Loucy (cell line): ENCODE measurements around the gene GPX7.

Experiments
- H2AFZ ChIP-seq: fragments of 200-600 bp; sonication (generic); 2 replicates; pipeline ENCODE4 v1.6.0; 2016; ENCODE audit warnings: antibody characterized with exemption, mild to moderate bottlenecking, low read length, moderate library complexity
- H3F3A ChIP-seq: fragments of 200-600 bp; 2 replicates; pipeline ENCODE4 v1.6.0; 2016; ENCODE audit warnings: antibody characterized with exemption, low read depth, mild to moderate bottlenecking
- H3K27me3 ChIP-seq: fragments of 200-600 bp; sonication (generic); 2 replicates; pipeline ENCODE4 v1.6.1; 2014; ENCODE audit warnings: low read length, mild to moderate bottlenecking; ENCODE audit not compliant: insufficient read depth, poor library complexity, severe bottlenecking
- H3K36me3 ChIP-seq: fragments of 200-600 bp; sonication (generic); 2 replicates; pipeline ENCODE4 v1.6.1; 2016; ENCODE audit warnings: low read length; ENCODE audit not compliant: insufficient read depth
- H3K4me1 ChIP-seq: fragments of 200-600 bp; sonication (generic); 2 replicates; pipeline ENCODE4 v1.5.1; 2014; ENCODE audit warnings: low read length, mild to moderate bottlenecking; ENCODE audit not compliant: insufficient read depth, poor library complexity, severe bottlenecking
- H3K4me2 ChIP-seq: fragments of 200-600 bp; sonication (generic); 2 replicates; pipeline ENCODE4 v1.6.0; 2014; ENCODE audit warnings: antibody characterized with exemption, low read length, low read depth, mild to moderate bottlenecking; ENCODE audit not compliant: poor library complexity, severe bottlenecking
- H3K4me3 ChIP-seq: fragments of 200-600 bp; sonication (generic); 2 replicates; pipeline ENCODE4 v1.5.1; 2014; ENCODE audit warnings: low read length, mild to moderate bottlenecking, mixed read lengths; ENCODE audit not compliant: poor library complexity, severe bottlenecking
- H3K79me2 ChIP-seq: fragments of 200-600 bp; sonication (generic); 2 replicates; pipeline ENCODE4 v1.6.1; 2014; ENCODE audit warnings: low read length; ENCODE audit not compliant: insufficient read depth
- H3K9ac ChIP-seq: fragments of 200-600 bp; sonication (generic); 2 replicates; pipeline ENCODE4 v1.6.0; 2014; ENCODE audit warnings: mild to moderate bottlenecking, low read depth, low read length, moderate library complexity; ENCODE audit not compliant: poor library complexity, severe bottlenecking
- H3K9me2 ChIP-seq: fragments of 200-600 bp; sonication (generic); replicated peaks from 2 replicates; pipeline ENCODE4 v1.6.1; 2016; ENCODE audit warnings: low read depth, low read length, mixed read lengths
- H3K9me3 ChIP-seq: fragments of 200-600 bp; sonication (generic); 2 replicates; pipeline ENCODE4 v1.6.1; 2014; ENCODE audit warnings: mild to moderate bottlenecking, antibody characterized with exemption, low read length, low read depth; ENCODE audit not compliant: insufficient read depth
- H4K20me1 ChIP-seq: fragments of 200-600 bp; sonication (generic); 2 replicates; pipeline ENCODE4 v1.6.0; 2014; ENCODE audit warnings: antibody characterized with exemption, low read length, mild to moderate bottlenecking; ENCODE audit not compliant: insufficient read depth, poor library complexity, severe bottlenecking
- CTCF ChIP-seq: fragments of 200-600 bp; sonication (generic); conservative IDR thresholded peaks from 2 replicates; pipeline ENCODE4 v1.5.1; 2014; ENCODE audit warnings: mild to moderate bottlenecking, antibody characterized with exemption, low read length
- EZH2phosphoT487 ChIP-seq: fragments of 200-600 bp; IDR thresholded peaks from 2 replicates; pipeline ENCODE4 v1.6.1; 2018; ENCODE audit warnings: antibody characterized with exemption, mild to moderate bottlenecking, moderate library complexity, borderline replicate concordance

GPX7 gene

GRCh38 chr1:52623812-52624211 lies 21.6 kb downstream of the GPX7 start:
- H3K27me3 ChIP-seq: no peaks in the 10 kb centered on the region
- no peaks in the 10 kb centered on the region for H3K4me1 ChIP-seq
- no peaks in the 10 kb centered on the region for H3K36me3 ChIP-seq
- H2AFZ ChIP-seq: no peak overlapping the region
- no peak overlapping the region for H3K9ac ChIP-seq
- H3K4me3 ChIP-seq: no peak overlapping the region
- no peaks in the 10 kb centered on the region for H3K9me3 ChIP-seq
- H3K79me2 ChIP-seq: no peaks in the 10 kb centered on the region
- TF ChIP-seq CTCF: no peak
- TF ChIP-seq EZH2phosphoT487: no peak
- H4K20me1 ChIP-seq: no peaks in the 10 kb centered on the region
- no peak overlapping the region for H3K4me2 ChIP-seq
- H3K9me2 ChIP-seq: no peaks in the 10 kb centered on the region
- no peaks in the 10 kb centered on the region; the same call in 1 of the 2 replicates for H3F3A ChIP-seq

GRCh38 chr1:52627028-52627427 lies 24.9 kb downstream of the GPX7 start:
- no peak overlapping the region for H3K4me2 ChIP-seq
- no peaks in the 10 kb centered on the region for H3K27me3 ChIP-seq
- H3F3A ChIP-seq: no peaks in the 10 kb centered on the region; the same call in 1 of the 2 replicates
- no peaks in the 10 kb centered on the region for H3K9me3 ChIP-seq
- TF ChIP-seq EZH2phosphoT487 (no peak), CTCF (no peak)
- no peak overlapping the region for H2AFZ ChIP-seq
- no peak overlapping the region for H3K9ac ChIP-seq
- no peaks in the 10 kb centered on the region for H3K9me2 ChIP-seq
- H3K4me3 ChIP-seq: no peak overlapping the region
- peaks cover 7% of the 10 kb centered on the region for H3K4me1 ChIP-seq
- no peaks in the 10 kb centered on the region for H3K36me3 ChIP-seq
- no peaks in the 10 kb centered on the region for H4K20me1 ChIP-seq
- no peaks in the 10 kb centered on the region for H3K79me2 ChIP-seq

- Histone ChIP-seq H3K9me3 (no peaks in the 10 kb centered on the region), H3K4me2 (no peak overlapping the region), H3K36me3 (no peaks in the 10 kb centered on the region), H3F3A (no peaks in the 10 kb centered on the region; the same call in 1 of the 2 replicates), H3K79me2 (no peaks in the 10 kb centered on the region), H3K9ac (no peak overlapping the region), H2AFZ (no peak overlapping the region), H4K20me1 (no peaks in the 10 kb centered on the region), H3K4me1 (peaks cover 11% of the 10 kb centered on the region), H3K4me3 (no peak overlapping the region), H3K9me2 (no peaks in the 10 kb centered on the region), H3K27me3 (no peaks in the 10 kb centered on the region)
- no peak for TF ChIP-seq EZH2phosphoT487
Measured at GRCh38 chr1:52628614-52629324, 26.6 kb downstream of the GPX7 start.

- no peak overlapping the region for H3K9ac ChIP-seq
- H3K4me2 ChIP-seq: no peak overlapping the region
- H3K9me3 ChIP-seq: no peaks in the 10 kb centered on the region
- no peak for TF ChIP-seq CTCF
- TF ChIP-seq EZH2phosphoT487: no peak
- no peaks in the 10 kb centered on the region for H3K36me3 ChIP-seq
- no peaks in the 10 kb centered on the region for H3K9me2 ChIP-seq
- no peaks in the 10 kb centered on the region for H3K79me2 ChIP-seq
- no peaks in the 10 kb centered on the region for H3K27me3 ChIP-seq
- H3K4me1 ChIP-seq: peaks cover 11% of the 10 kb centered on the region
- H3F3A ChIP-seq: no peaks in the 10 kb centered on the region; the same call in 1 of the 2 replicates
- H2AFZ ChIP-seq: no peak overlapping the region
- no peaks in the 10 kb centered on the region for H4K20me1 ChIP-seq
- no peak overlapping the region for H3K4me3 ChIP-seq
Measured at GRCh38 chr1:52629325-52629643, 27.1 kb downstream of the GPX7 start.
